HuH-7.5 (cell line): Measurements from ENCODE around the gene UBLCP1.
"Not testable (repeated sequence)": the region's sequence is repeated elsewhere in the genome, so short reads cannot be mapped to it uniquely, and the experiment has no call there.

ENCODE experiments used
- DNase-seq: peaks from one replicate; pipeline ENCODE4 v3.0.0; 2011; ENCODE audit warnings: low spot score

UBLCP1 gene, protein sequence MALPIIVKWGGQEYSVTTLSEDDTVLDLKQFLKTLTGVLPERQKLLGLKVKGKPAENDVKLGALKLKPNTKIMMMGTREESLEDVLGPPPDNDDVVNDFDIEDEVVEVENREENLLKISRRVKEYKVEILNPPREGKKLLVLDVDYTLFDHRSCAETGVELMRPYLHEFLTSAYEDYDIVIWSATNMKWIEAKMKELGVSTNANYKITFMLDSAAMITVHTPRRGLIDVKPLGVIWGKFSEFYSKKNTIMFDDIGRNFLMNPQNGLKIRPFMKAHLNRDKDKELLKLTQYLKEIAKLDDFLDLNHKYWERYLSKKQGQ

DNA sequence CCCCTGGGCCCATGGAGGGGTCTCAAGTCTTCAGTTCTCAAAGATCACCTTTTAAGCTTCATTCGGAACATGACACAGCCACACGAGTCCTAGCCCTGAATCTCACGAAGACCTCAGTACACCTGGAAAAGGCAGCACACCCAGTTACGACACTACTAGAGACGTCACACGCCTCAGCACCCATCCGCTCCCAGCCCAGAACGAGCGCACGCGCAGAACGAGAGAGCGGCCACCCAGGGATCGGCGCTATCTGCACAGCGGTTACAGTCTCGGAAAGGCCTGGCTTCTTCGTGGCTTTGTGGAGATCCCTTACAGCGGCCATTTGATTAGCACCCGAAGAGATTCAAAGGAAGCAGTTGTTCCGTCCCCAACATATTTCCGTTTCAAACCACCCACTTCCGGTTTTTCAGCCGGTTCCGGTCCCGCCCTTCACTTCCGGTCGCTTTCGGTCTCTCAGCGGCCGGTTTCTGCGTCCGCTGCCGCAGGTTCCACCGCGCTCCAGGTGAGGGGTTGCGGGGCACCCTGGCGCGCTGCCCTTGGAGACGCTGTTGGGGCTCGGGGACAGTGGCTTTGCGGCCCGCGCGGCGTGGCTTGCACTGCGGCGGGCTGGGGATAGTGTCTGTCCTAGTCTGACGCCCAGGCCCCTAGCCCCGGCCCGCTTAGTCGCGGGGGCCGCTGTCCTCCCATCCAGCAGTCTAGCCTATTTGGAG, at the start of gene UBLCP1:
UBLCP1 (plus strand) TSS at position 432 of the 710 bp plus-strand sequence. CDS start 5,626 bp downstream, outside the sequence.
- peak; percentile 59 for DNase-seq

DNA sequence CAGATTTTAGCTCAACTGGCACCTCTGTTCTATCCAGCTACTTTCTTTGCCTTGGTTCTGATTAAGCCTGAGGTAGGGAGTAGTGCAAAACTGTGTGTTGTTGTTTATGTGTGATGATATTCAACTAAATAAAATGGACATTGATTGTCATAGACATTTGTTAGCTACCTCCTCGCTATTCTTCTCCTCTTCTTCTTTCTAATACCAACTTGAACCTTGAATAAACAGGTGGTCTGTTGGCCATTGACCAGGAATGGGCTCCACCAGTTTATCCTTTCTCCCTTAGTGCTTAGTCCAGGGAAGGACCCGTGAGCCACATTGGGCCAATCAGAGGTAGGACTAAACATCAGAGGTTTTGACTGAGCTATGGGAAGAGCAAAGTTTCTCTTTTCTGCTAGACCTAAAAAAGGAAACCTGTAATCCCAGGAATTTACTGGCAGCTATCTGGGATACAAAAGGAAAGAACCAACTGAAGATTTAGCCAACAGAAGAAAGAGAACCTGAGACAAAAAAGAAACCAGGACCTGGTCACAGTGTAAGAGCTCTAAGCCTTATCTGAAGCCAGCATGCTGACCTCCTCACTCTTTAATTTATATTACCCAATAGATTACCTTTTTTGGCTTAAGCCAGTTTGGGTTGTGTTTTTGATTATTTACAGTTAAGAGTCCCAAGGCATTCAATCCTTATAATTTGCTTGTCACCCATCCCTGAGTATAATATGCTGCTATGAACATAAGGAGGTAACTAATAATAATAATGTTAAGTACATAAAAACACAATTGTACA, 48.4 kb upstream of the UBLCP1 start:
- no peak for DNase-seq

GRCh38 chr5:159215886-159216285, 47.2 kb upstream of the UBLCP1 start:
- DNase-seq, result no peak

DNA sequence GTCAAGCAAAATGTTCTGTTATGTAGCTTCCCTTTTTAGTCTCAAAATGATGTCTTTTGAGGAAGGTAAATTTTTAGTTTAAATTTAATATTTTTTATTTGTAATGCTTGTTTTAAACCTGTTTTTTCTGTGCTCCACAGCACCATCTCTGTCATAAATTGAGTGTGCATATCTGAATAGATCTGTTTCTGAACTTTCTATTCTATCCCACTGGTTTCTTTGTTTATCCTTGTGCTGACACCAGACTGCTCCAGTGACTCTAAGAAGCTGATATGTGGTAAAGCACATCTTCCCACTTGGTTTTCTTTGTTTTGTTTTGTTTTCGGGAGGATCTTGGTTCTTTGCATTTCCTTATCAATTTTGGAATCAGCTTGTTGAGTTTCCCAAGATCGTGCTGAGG, 46.6 kb upstream of the UBLCP1 start:
- no peak for DNase-seq

GRCh38 chr5:159217236-159217635, 45.9 kb upstream of the UBLCP1 start:
- no peak for DNase-seq

DNA sequence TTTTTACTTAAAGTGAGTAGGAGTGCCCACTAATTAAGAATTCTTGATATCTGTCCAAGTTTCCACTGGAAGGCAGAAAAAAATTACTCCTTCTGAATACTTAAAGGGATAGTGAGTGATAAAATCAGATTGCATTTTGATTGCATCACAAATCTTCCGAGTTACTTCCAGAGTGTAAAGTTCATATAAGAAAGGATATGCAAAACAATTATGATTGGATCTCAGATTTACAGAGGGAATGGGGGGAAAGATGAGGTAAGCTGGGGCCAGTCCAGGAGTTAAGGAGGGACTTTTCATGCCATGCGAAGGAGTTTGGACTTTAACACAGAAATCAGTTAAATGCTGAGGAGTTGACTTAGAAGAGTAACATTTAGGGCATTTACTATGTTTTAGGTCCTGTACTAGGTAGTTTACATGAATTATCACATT, 44.5 kb upstream of the UBLCP1 start:
- no peak for DNase-seq

DNA sequence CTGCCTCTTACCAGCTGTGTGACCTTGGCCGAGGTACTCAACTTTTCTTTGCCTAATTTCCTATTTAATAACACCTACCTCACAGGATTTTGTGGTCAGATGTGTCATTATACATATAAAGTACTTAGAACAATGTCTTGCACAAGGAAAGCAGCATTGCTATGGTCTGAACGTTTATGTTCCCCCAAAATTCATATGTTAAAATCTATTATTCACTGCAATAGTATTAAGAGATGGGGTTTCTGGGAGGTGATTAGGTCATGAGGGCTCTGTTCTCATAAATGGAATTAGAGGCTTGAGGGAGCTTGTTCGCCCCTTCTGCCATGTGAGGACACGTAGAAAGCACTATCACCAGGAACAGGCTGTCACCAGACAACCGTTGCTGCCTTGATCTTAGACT, 42.9 kb upstream of the UBLCP1 start:
- DNase-seq, result no peak

DNA sequence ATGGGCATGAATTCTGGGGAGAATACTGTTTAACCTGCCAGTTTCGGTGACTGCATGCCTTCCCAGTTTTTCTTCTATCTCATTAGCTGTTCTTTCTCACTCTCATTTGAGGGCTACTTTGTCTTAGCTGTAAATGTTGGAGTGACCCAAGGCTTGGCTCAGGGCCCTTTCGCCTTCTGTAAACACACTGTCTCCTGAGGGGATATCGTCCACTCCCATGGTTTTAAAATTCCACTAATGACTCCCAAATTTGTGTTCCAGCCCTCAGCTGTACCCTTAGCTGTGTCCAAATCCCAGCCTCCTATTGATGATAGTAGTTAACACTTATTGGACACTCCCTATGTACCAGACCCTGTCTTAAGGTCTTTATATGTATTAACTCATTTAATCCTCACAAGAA, 39.6 kb upstream of the UBLCP1 start:
- no peak for DNase-seq

DNA sequence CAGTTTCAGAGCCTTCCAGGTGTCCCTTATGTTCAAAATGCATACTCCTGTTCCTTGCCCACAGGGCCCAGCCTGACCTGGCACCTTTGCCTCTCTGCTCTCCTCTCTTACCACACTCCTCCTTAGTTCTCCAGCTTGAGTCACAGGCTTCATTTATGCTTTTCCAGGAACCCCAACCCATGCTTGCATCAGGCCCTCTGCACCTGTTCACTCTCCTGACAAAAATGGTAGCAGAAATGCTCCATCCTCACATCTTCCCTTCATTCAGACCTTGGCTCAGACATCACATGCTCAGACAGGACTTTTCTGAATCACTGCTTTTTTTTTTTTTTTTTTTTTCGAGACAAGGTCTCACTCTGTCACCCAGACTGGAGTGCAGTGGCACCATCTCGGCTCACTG, 38.6 kb upstream of the UBLCP1 start:
- DNase-seq, result no peak

- no peak for DNase-seq
Observed at GRCh38 chr5:159226451-159226850, 36.6 kb upstream of the UBLCP1 start.

- no peak for DNase-seq
Observed at GRCh38 chr5:159227452-159227851, 35.6 kb upstream of the UBLCP1 start.

GRCh38 chr5:159228097-159228496, 35.0 kb upstream of the UBLCP1 start:
- DNase-seq, result not testable (repeated sequence)

DNA sequence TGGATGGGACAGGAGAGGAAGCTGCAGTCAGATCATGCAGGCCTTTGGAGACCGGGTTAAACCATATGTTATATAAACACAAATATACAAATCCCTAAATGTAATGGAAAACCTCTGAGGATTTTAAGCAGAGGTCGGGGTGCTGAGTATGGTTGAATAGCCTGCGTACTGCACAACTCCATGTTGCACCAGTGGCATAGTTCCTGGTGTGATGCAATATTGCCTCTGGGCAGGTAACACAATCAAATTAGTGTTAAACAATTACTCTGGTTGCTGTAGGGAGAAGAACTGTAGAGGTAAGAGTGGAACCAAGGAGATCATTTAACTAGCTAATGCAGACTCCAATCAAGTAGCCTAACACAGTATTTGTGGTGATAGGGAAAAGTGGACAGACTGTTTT, 32.4 kb upstream of the UBLCP1 start:
- DNase-seq, result no peak

- DNase-seq, result no peak
Observed at GRCh38 chr5:159231167-159231566, 31.9 kb upstream of the UBLCP1 start.

- not testable (repeated sequence) for DNase-seq
Observed at GRCh38 chr5:159235871-159236520, 27.1 kb upstream of the UBLCP1 start.

GRCh38 chr5:159240301-159240870, 22.7 kb upstream of the UBLCP1 start:
- DNase-seq, result no peak

DNA sequence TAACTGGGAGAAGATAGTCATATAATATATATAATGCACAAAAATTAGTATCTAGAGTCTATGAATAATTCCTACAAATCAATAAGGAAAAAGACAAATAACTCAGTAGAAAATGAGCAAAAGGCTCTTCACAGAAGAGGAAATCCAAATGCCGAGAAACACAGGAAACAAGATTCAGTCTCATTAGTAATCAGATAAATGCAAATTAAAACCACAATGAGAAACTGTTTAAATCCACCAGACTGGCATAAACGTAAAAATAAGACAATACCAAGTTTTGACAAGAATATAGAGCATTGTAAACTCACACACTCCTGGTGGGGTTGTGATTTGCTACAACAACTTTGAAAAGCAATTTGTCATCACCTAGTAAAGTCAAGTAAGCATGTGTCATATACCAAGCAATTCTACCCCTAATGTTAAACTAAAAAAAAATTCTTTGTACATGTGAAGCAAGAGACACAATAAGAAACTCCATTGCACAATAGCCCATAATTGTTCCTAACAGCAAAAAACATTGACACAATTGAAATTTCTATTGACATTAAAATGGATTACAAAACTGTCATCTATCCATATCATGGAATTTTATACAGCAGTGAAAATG, 21.0 kb upstream of the UBLCP1 start:
- no peak for DNase-seq

DNA sequence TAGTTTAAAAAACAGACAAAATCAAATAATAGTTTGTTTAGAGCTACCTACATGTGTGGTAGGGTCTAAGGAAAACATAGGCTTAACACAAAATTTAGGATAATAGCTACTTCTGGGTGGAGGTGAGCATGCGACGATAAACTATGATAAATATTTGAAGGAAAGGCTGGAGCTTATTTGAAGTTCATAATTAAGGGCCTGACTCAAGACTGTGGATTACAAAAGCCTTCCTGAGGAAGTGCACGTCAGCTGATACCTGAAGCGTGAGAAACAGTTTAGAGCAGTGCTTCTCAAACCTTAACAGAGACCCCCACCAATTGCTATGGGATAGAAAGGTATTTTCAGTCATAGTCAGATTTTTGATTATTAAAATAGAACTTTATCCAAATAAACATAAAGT, 20.4 kb upstream of the UBLCP1 start:
- DNase-seq, result no peak

GRCh38 chr5:159243385-159243784, 19.7 kb upstream of the UBLCP1 start:
- DNase-seq, result no peak

- no peak for DNase-seq
Observed at GRCh38 chr5:159244163-159244562, 18.9 kb upstream of the UBLCP1 start.

- no peak for DNase-seq
Observed at GRCh38 chr5:159244890-159245289, 18.2 kb upstream of the UBLCP1 start.

- DNase-seq, result no peak
Observed at GRCh38 chr5:159249158-159249557, 13.9 kb upstream of the UBLCP1 start.
